CD14-positive monocyte (primary cell): ENCODE data around the gene CNTNAP2. TPM values are rescaled to one million over a fixed set of nuclear protein-coding genes. Genes with fewer than 3 reads are reported as not detected.

ENCODE experiments used
- DNase-seq, 3 donors: peaks; one replicate each; pipeline ENCODE4 v3.0.0-alpha.2; 2011 to 2022
- H2AFZ ChIP-seq: 2 replicates; pipeline ENCODE4 v1.6.0; 2012; ENCODE audit warnings: mild to moderate bottlenecking, low read depth, low read length, inconsistent platforms; ENCODE audit not compliant: insufficient read depth, poor library complexity, severe bottlenecking
- H3K27ac ChIP-seq, 2 donors: 1 replicate in 1 of 2; 2 replicates in 1 of 2; pipeline ENCODE4 v1.5.1; 2012 to 2013; ENCODE audit warnings: low read length in 2 of 2, control low read depth in 1 of 2, inconsistent platforms in 1 of 2, low read depth in 1 of 2, mild to moderate bottlenecking in 1 of 2
- H3K27me3 ChIP-seq, 2 donors: one replicate each; pipeline versions ENCODE4 v1.6.0 to v1.6.1; 2011 to 2013; ENCODE audit warnings: low read length in 2 of 2; ENCODE audit not compliant: control insufficient read depth in 2 of 2, insufficient read depth in 2 of 2
- H3K36me3 ChIP-seq, 2 donors: replicated peaks in 1 of 2; 1 replicate in 1 of 2; 2 replicates in 1 of 2; pipeline versions ENCODE4 v1.5.1 to v1.6.1; 2012 to 2013; ENCODE audit warnings: low read length in 2 of 2, control low read depth in 1 of 2, inconsistent platforms in 1 of 2, mild to moderate bottlenecking in 1 of 2; ENCODE audit not compliant: insufficient read depth in 2 of 2, control insufficient read depth in 1 of 2
- H3K4me1 ChIP-seq, 2 donors: 1 replicate in 1 of 2; 2 replicates in 1 of 2; pipeline versions ENCODE4 v1.5.1 to v1.6.1; 2012 to 2013; ENCODE audit warnings: low read length in 2 of 2, control low read depth in 1 of 2, inconsistent platforms in 1 of 2, mild to moderate bottlenecking in 1 of 2, moderate library complexity in 1 of 2; ENCODE audit not compliant: insufficient read depth in 2 of 2, control insufficient read depth in 1 of 2
- H3K4me2 ChIP-seq: replicated peaks from 2 replicates; pipeline ENCODE3; 2012; ENCODE audit warnings: low read length, moderate library complexity, mild to moderate bottlenecking; ENCODE audit not compliant: poor library complexity, severe bottlenecking; ENCODE audit errors: extremely low read depth
- H3K4me3 ChIP-seq, 3 experiments: fragments of 200-600 bp in 1 of 3; sonication (generic) in 1 of 3; replicated peaks in 1 of 3; 1 replicate in 2 of 3; 2 replicates in 1 of 3; pipeline ENCODE4 v1.5.1; 2011 to 2013; ENCODE audit warnings: low read length in 3 of 3, mild to moderate bottlenecking in 3 of 3, control low read depth in 2 of 3, low read depth in 2 of 3, inconsistent platforms in 1 of 3, moderate library complexity in 1 of 3
- H3K79me2 ChIP-seq: 2 replicates; pipeline ENCODE4 v1.6.0; 2012; ENCODE audit warnings: mild to moderate bottlenecking, control low read depth, inconsistent platforms, low read length, moderate library complexity; ENCODE audit not compliant: insufficient read depth
- H3K9ac ChIP-seq: 2 replicates; pipeline ENCODE4 v1.6.0; 2017; ENCODE audit warnings: low read length, mild to moderate bottlenecking; ENCODE audit not compliant: insufficient read depth, poor library complexity, severe bottlenecking
- H3K9me3 ChIP-seq, 2 donors: replicated peaks in 1 of 2; 1 replicate in 1 of 2; 2 replicates in 1 of 2; pipeline versions ENCODE4 v1.5.1 to v1.6.1; 2012 to 2013; ENCODE audit warnings: low read length in 2 of 2, control low read depth in 1 of 2; ENCODE audit not compliant: control insufficient read depth in 1 of 2, insufficient read depth in 1 of 2
- H4K20me1 ChIP-seq: 2 replicates; pipeline ENCODE4 v1.6.0; 2012; ENCODE audit warnings: mild to moderate bottlenecking, low read length, control low read depth, moderate library complexity; ENCODE audit not compliant: insufficient read depth
- H3K27ac Mint-ChIP-seq, 7 donors: one replicate each; pipeline ENCODE4 v1.8.0; 2020; ENCODE audit warnings: mild to moderate bottlenecking in 7 of 7, mixed read lengths in 7 of 7, moderate library complexity in 6 of 7, inconsistent platforms in 2 of 7
- H3K27me3 Mint-ChIP-seq, 3 donors: one replicate each; pipeline ENCODE4 v1.8.0; 2021 to 2022; ENCODE audit warnings: low read depth in 3 of 3, mild to moderate bottlenecking in 3 of 3, mixed read lengths in 3 of 3, moderate library complexity in 3 of 3, inconsistent platforms in 1 of 3
- H3K36me3 Mint-ChIP-seq, 2 donors: one replicate each; pipeline ENCODE4 v1.8.0; 2020; ENCODE audit warnings: mixed read lengths in 2 of 2, inconsistent platforms in 1 of 2, mild to moderate bottlenecking in 1 of 2
- H3K4me1 Mint-ChIP-seq: one replicate; pipeline ENCODE4 v1.8.0; 2020; ENCODE audit warnings: mild to moderate bottlenecking, mixed read lengths
- H3K4me3 Mint-ChIP-seq, 2 donors: one replicate each; pipeline ENCODE4 v1.8.0; 2020; ENCODE audit warnings: mild to moderate bottlenecking in 2 of 2, mixed read lengths in 2 of 2, moderate library complexity in 1 of 2
- H3K9me3 Mint-ChIP-seq, 7 donors: one replicate each; pipeline ENCODE4 v1.8.0; 2020 to 2022; ENCODE audit warnings: mixed read lengths in 7 of 7, mild to moderate bottlenecking in 6 of 7, moderate library complexity in 6 of 7, inconsistent platforms in 2 of 7
- WGBS: methylation state at CpG from one replicate; pipeline ENCODE4 v1.1.5; 2013; ENCODE audit warnings: missing lambda C conversion rate; ENCODE audit not compliant: insufficient coverage; 5-methylcytosine and 5-hydroxymethylcytosine counted together
- intact Hi-C, 2 donors: fragments of 100-400 bp; cut with micrococcal nuclease; formaldehyde crosslinking; loops; one replicate each; pipeline versions ENCODE4 v1.15.0 to v1.15.1; 2023
- polyA plus RNA-seq, 3 donors: library from polyadenylated mRNA; depleted of rRNA in 1 of 3; unstranded in 2 of 3; stranded (reverse) in 1 of 3; fragments of 300-500 nt in 2 of 3; fragments of >200 nt in 1 of 3; fragmentation: Illumina TruSeq in 2 of 3; gene quantifications; 1 replicate in 2 of 3; 2 replicates in 1 of 3; pipeline ENCODE4 v1.2.3, GENCODE V29; 2012 to 2021
- TF ChIP-seq, protein P1 (sequence below): fragments of 200-600 bp; IDR thresholded peaks from one replicate; pipeline ENCODE4 v1.8.0; 2022; ENCODE audit warnings: antibody characterized with exemption, mild to moderate bottlenecking

The CNTNAP2 gene
- polyA plus RNA-seq, 3 donors = 0.01 TPM; not detected in 2

DNA sequence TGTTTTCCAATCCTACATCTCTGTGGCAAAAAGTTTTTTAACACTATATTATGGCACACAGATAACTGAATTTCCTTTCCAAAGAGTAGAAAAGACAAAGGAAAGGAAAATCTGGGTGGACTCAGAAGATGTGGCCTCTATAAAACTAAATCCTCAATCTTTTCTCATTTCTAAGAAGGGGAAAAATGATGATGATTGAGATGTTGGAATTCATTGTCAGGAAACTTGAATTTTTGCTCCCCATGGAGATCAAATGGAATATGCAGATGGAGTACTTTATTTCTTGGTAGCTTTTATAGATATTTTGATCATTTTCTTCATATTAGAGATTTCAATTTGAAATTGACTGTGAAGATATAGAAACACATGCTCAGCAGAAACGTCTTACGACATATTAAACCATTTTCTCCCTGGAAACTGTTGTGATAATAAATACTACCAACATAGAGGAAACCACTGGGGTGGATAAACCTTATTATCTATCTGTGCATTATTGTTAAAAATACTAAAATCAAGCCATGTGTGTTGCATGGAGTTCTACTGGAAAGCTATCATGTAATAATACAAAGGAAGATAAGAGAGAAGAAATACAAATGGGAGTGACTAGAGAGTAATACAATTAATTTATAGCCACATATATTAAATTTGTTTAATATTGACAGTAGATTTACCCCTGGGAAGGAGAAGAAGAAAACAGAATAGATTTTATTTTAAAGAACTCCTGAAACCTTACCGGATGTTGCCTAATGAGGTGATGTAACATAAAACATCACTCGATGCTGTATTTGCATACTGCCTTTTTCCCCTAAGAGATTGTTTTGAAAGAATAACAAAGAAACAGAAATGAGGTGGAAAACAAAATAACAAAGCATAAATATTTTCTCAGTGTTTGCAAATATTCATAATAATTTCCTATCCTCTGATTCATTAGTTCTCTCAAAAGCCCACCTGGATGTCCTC is 1542.7 kb downstream of the CNTNAP2 start:
- Histone ChIP-seq H3K9me3 (peaks cover 0 to 10% of the 10 kb centered on the region in 2 donors), H3K36me3 (no peaks in the 10 kb centered on the region), H3K4me1 (no peaks in the 10 kb centered on the region), H3K27ac (no peak overlapping the region), H4K20me1 (no peaks in the 10 kb centered on the region), H2AFZ (no peak overlapping the region), H3K4me2 (no peak overlapping the region), H3K4me3 (no peak overlapping the region), H3K9ac (no peak overlapping the region), H3K79me2 (no peaks in the 10 kb centered on the region), H3K27me3 (no peaks in the 10 kb centered on the region)
- Mint-ChIP-seq H3K4me1 (no peaks in the 10 kb centered on the region), H3K9me3 (peaks cover 4 to 24% (median 9%) of the 10 kb centered on the region in 7 donors), H3K4me3 (no peak overlapping the region), H3K36me3 (no peaks in the 10 kb centered on the region), H3K27me3 (no peaks in the 10 kb centered on the region), H3K27ac (no peak overlapping the region)
- intact Hi-C loops = no loop called here
- TF ChIP-seq, protein P1, sequence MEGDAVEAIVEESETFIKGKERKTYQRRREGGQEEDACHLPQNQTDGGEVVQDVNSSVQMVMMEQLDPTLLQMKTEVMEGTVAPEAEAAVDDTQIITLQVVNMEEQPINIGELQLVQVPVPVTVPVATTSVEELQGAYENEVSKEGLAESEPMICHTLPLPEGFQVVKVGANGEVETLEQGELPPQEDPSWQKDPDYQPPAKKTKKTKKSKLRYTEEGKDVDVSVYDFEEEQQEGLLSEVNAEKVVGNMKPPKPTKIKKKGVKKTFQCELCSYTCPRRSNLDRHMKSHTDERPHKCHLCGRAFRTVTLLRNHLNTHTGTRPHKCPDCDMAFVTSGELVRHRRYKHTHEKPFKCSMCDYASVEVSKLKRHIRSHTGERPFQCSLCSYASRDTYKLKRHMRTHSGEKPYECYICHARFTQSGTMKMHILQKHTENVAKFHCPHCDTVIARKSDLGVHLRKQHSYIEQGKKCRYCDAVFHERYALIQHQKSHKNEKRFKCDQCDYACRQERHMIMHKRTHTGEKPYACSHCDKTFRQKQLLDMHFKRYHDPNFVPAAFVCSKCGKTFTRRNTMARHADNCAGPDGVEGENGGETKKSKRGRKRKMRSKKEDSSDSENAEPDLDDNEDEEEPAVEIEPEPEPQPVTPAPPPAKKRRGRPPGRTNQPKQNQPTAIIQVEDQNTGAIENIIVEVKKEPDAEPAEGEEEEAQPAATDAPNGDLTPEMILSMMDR = no peak
- no peak for DNase-seq
- WGBS = no CpG with 5 or more reads among the region's 4 CpGs

DNA sequence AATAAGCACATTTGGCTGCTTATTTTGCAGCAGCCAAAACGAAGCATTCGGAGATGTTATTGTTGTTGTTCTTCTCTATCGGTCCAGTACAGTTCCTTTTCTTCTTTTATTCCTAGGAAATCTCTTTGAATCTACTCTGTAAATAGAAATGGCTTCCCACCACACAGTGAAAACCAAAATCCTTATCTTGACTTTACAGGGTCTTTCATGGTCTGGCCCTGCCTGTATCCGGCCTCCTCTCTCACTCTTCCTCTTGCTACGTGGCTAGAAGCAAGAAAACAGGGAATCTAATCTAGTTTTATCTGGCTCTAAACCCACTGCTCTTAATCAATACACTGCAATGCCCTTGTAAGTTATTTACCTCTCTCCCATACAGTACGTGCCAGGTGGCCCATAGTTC is 1547.9 kb downstream of the CNTNAP2 start:
- Histone ChIP-seq H3K9me3 (peaks cover 4 to 6% of the 10 kb centered on the region in 2 donors), H3K27ac (no peak overlapping the region), H3K27me3 (no peaks in the 10 kb centered on the region), H2AFZ (no peak overlapping the region), H3K9ac (no peak overlapping the region), H4K20me1 (no peaks in the 10 kb centered on the region), H3K36me3 (no peaks in the 10 kb centered on the region), H3K4me3 (no peak overlapping the region), H3K4me2 (no peak overlapping the region), H3K4me1 (no peaks in the 10 kb centered on the region), H3K79me2 (no peaks in the 10 kb centered on the region)
- TF ChIP-seq, protein P1 = no peak
- H3K36me3 Mint-ChIP-seq = no peaks in the 10 kb centered on the region
- WGBS = 0% methylated on average over 3 of the region's 6 CpGs
- H3K27me3 Mint-ChIP-seq = no peaks in the 10 kb centered on the region
- H3K4me1 Mint-ChIP-seq = no peaks in the 10 kb centered on the region
- H3K9me3 Mint-ChIP-seq = peaks cover 0 to 22% (median 7%) of the 10 kb centered on the region in 7 donors
- DNase-seq = no peak
- no peak overlapping the region for H3K27ac Mint-ChIP-seq
- intact Hi-C loops = no loop called here
- H3K4me3 Mint-ChIP-seq = no peak overlapping the region
